DMS53 treated with DMSO at 0.1 percent for 48 hours (cell line): ENCODE results near the gene ZCCHC7.
"Not testable (repeated sequence)": the region's sequence is repeated elsewhere in the genome, so short reads cannot be mapped to it uniquely, and the experiment has no call there.

Experiments
- DNase-seq: peaks from one replicate; lab custom pipeline; 2025; ENCODE audit not compliant: unreplicated experiment; lab: John Stamatoyannopoulos, UW

Gene ZCCHC7

DNA sequence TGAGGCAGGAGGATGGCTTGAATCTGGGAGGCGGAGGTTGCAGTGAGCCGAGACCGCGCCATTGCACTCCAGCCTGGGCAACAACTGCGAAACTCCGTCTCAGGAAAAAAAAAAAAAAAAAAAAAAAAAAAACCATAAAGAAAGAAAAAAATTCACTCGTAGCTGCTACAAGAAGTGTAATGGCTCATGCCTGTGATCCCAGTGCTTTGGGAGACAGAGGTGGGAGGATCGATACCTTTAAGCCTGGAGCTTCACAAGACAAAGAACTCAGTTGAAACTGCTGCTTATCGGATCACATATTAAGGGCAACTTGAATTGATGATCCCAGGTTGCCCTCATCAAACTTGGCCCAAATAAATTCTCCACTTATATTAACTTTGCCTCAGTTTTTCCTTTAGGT lies 1.0 kb upstream of the ZCCHC7 start:
- no peak for DNase-seq

GRCh38 chr9:37120843-37121335 lies 515 bp downstream of the ZCCHC7 start:
- DNase-seq = not testable (repeated sequence)

- DNase-seq = no peak
Measured at GRCh38 chr9:37121881-37122280, 1.5 kb downstream of the ZCCHC7 start.

- no peak for DNase-seq
Measured at GRCh38 chr9:37126214-37126788, 5.9 kb downstream of the ZCCHC7 start.

GRCh38 chr9:37127018-37127417 lies 6.6 kb downstream of the ZCCHC7 start:
- no peak for DNase-seq

- no peak for DNase-seq
Measured at GRCh38 chr9:37128051-37128450, 7.7 kb downstream of the ZCCHC7 start.

DNA sequence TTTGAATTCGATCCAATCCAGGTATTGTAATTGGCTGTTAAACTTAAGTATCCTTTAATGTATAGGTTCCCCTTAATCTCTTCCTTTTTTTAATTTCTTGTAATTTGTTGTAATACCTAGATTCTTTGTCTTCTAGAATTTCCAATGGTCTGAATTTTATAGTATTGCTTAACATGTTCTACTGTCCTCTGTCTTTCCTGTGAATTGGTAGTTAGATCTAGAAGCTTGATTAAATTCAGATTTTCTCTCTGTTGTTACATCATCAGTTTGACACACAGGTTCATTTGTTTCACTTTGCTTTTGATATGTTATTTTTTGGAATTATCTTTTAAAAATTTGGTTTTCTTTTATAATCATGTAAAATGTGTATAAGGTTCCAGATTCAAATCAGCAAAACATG lies 13.8 kb downstream of the ZCCHC7 start:
- no peak for DNase-seq

GRCh38 chr9:37141015-37141414 lies 20.6 kb downstream of the ZCCHC7 start:
- no peak for DNase-seq

- no peak for DNase-seq
Measured at GRCh38 chr9:37144762-37145161, 24.4 kb downstream of the ZCCHC7 start.

DNA sequence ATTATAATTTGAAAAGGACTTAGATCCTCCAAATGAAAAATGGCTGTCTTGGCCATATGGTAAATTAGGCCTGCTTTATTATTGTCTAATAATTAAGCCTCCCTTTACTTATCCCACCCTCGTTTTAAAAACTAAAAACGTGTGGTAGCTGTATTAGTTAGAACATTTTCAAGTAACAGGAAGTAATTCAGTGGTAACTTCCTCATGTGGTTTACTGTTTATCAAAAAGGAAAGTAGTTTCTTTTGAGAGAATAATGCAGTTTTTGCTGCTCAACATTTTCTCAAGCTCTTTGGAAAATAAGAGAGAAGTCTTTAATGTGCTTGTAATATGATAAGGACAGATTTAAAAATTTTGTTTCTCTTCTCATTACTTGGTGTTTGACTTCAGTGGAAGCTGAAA lies 26.0 kb downstream of the ZCCHC7 start:
- DNase-seq = no peak

- DNase-seq = no peak
Measured at GRCh38 chr9:37148181-37148580, 27.8 kb downstream of the ZCCHC7 start.

DNA sequence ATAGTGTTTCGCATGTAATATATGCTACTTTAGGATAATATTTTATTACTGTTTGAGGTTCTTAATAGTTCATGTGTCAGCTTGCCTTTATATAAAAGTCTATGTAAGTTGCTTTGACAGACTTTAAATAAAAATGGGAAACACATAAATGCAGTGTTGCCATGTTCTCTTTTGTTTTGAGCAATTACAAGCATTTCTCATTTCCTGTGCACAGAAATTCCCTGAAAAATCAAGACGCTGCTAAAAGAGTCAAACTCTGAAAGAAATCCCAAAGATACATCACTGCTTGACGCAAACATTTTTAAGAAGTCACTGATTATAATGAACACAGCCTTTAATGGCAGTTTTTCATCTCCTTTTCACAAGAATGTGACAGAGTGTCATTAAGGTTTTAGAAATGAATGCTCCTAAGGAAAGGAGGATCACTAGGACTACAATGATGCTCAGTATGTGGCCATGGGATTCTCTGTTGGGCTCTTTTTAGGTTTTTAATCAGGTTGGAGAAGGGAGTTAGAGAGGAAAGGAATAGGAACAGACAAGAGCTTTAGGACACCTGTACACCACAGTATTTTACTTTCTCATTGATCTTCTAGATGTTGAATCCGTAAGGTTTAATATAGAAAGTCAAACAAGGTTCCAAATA lies 29.4 kb downstream of the ZCCHC7 start:
- no peak for DNase-seq

GRCh38 chr9:37150415-37150814 lies 30.0 kb downstream of the ZCCHC7 start:
- DNase-seq = no peak

DNA sequence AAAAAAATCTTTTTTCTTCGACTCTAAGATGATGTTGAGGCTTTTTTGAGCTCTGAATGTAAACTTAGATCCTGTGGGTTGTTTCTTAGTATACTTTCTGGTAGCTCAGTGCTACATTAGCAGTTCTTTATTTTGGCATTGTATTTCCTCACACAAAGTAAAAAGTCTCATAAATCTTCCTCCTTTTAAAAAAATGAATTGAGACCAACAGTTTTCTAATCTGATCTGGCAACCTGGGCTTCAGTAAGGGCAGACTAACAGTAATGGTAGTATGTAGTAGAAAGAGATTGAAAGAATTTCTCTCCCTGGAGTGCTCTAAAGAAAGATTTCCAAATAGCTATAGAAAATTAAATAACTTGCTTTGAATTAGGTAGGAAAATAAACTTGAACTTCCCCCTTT lies 31.4 kb downstream of the ZCCHC7 start:
- DNase-seq = no peak

- no peak for DNase-seq
Measured at GRCh38 chr9:37152365-37152764, 32.0 kb downstream of the ZCCHC7 start.

GRCh38 chr9:37155601-37156000 lies 35.2 kb downstream of the ZCCHC7 start:
- no peak for DNase-seq

GRCh38 chr9:37156205-37156604 lies 35.8 kb downstream of the ZCCHC7 start:
- DNase-seq = no peak

GRCh38 chr9:37156781-37157356 lies 36.5 kb downstream of the ZCCHC7 start:
- DNase-seq = no peak

DNA sequence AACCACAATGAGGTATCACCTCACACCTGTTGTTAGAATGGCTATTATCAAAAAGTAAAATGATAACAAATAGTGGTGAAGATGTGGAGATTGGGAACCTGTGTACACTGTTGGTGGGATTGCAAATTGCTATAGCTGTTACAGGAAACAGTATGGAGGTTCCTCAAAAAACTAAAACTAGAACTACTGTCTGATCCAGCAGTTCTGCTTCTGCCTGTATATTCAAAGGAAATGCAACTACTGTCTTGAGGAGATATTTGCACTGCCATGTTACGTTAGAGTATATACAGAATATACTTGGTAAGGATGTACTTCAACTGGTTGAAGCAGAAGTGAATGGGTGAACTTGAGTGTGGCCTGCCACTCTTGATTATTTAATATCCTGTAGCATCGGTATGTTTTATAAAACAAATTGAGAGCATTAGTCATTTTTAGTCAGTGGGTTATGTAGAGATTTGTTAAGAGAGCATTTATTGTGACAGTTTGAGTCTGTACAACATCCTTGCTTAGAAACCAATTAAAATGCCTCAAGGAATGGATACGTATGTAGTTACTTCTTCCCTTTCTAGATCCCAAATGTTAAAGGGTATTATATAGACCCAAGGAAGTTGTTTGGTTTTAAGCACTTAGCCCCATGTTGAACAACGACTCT lies 37.5 kb downstream of the ZCCHC7 start:
- DNase-seq = no peak

DNA sequence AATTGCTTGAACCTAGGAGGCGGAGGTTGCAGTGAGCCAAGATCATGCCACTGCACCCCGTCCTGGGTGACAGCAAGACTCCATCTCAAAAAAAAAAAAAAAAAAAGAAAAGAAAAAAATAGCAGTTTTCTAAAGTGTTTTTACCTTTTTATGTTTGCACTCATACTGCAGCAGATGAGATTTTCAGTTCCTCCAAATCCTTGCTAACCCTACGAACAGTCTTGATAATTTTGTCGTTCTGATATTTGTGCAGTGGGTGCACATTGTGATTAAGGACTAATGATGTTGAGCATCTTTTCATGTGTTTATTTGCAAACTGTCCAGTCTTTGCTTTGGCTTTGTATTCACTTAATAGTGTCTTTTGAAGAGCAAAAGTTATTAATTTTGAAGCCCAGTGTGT lies 42.9 kb downstream of the ZCCHC7 start:
- DNase-seq = no peak

- not testable (repeated sequence) for DNase-seq
Measured at GRCh38 chr9:37164335-37164734, 44.0 kb downstream of the ZCCHC7 start.

DNA sequence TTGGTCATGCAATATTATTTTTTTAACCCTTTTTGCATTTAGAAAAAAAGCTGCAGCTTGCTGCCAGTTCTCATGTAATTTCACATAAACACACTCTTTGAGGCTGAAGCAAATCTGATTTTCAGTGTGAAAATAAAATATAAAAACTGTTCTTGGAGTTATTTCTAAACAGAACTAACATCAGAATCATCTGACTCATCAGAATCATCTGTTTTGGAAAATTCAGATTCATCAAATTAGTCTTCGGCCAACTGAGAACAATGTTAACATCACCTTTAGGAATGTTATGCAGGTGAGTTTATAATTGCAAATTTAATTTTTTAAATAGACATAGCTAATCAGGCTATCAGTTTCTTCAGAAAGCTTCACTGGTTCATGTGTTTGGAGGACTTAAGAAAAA lies 45.3 kb downstream of the ZCCHC7 start:
- no peak for DNase-seq
